GM10266 (cell line): Measurements from ENCODE around the gene CGREF1.

ENCODE experiments used
- DNase-seq: peaks from one replicate; pipeline ENCODE4 v3.0.0; 2012; ENCODE audit errors: extremely low spot score
- CTCF ChIP-seq: IDR thresholded peaks from 2 replicates; pipeline ENCODE4 v1.5.1; 2012; ENCODE audit warnings: mild to moderate bottlenecking, low read depth; ENCODE audit not compliant: control insufficient read depth, insufficient read depth; ENCODE audit errors: missing control alignments

The CGREF1 gene

GRCh38 chr2:27087823-27088410, 31.0 kb downstream of the CGREF1 start:
- no peak for TF ChIP-seq CTCF
- DNase-seq, result no peak

- peak; percentile 50 for DNase-seq
- TF ChIP-seq CTCF, result no peak
These were observed 32.0 kb downstream of the CGREF1 start, which contains the start of gene KHK for GRCh38 chr2:27086724-27087593. KHK (plus strand) TSS chr2:27086772; CDS start chr2:27087260, 488 bp downstream.

GRCh38 chr2:27086090-27086723, 32.7 kb downstream of the CGREF1 start:
- DNase-seq, result peak; percentile 100
- peak; percentile 99 for TF ChIP-seq CTCF

GRCh38 chr2:27085673-27086089, 33.2 kb downstream of the CGREF1 start:
- peak; percentile 52 for DNase-seq
- peak; percentile 63 for TF ChIP-seq CTCF

- no peak for DNase-seq
- no peak for TF ChIP-seq CTCF
These were observed 33.8 kb downstream of the CGREF1 start for GRCh38 chr2:27085062-27085672.

GRCh38 chr2:27084297-27085061, 34.4 kb downstream of the CGREF1 start:
- TF ChIP-seq CTCF, result no peak
- DNase-seq, result no peak
